ENCODE data around the gene ASTN2.

ASTN2 gene

GRCh38 chr9:116800885-116801284, 614.0 kb downstream of the ASTN2 start:
- peak; percentile 44 for DNase-seq (ENCODE audit: low spot score)

- no peak for DNase-seq (ENCODE audit: low spot score)
These were observed 614.8 kb downstream of the ASTN2 start for GRCh38 chr9:116800074-116800473.

GRCh38 chr9:116798521-116798920, 616.3 kb downstream of the ASTN2 start:
- no peak for DNase-seq (ENCODE audit: low spot score)

- DNase-seq (ENCODE audit: low spot score): no peak
These were observed 617.6 kb downstream of the ASTN2 start for GRCh38 chr9:116797276-116797675.

GRCh38 chr9:116796669-116797068, 618.2 kb downstream of the ASTN2 start:
- no peak for DNase-seq (ENCODE audit: low spot score)

GRCh38 chr9:116795821-116796220, 619.0 kb downstream of the ASTN2 start:
- no peak for DNase-seq (ENCODE audit: low spot score)

- DNase-seq (ENCODE audit: low spot score): no peak
These were observed 622.6 kb downstream of the ASTN2 start for GRCh38 chr9:116792271-116792670.

- DNase-seq (ENCODE audit: low spot score): no peak
These were observed 623.5 kb downstream of the ASTN2 start for GRCh38 chr9:116791326-116791725.

- no peak for DNase-seq (ENCODE audit: low spot score)
These were observed 625.8 kb downstream of the ASTN2 start for GRCh38 chr9:116789081-116789480.

- DNase-seq (ENCODE audit: low spot score): no peak
These were observed 628.1 kb downstream of the ASTN2 start for GRCh38 chr9:116786737-116787136.

- no peak for DNase-seq (ENCODE audit: low spot score)
These were observed 637.7 kb downstream of the ASTN2 start for GRCh38 chr9:116777116-116777515.

GRCh38 chr9:116774421-116775180, 640.3 kb downstream of the ASTN2 start:
- DNase-seq (ENCODE audit: low spot score): no peak

- DNase-seq (ENCODE audit: low spot score): no peak
These were observed 647.6 kb downstream of the ASTN2 start for GRCh38 chr9:116767219-116767618.

- no peak for DNase-seq (ENCODE audit: low spot score)
These were observed 649.8 kb downstream of the ASTN2 start for GRCh38 chr9:116765011-116765410.

GRCh38 chr9:116763770-116764169, 651.1 kb downstream of the ASTN2 start:
- DNase-seq (ENCODE audit: low spot score): peak; percentile 59

GRCh38 chr9:116760636-116761035, 654.2 kb downstream of the ASTN2 start:
- DNase-seq (ENCODE audit: low spot score): no peak

- DNase-seq (ENCODE audit: low spot score): no peak
These were observed 657.8 kb downstream of the ASTN2 start for GRCh38 chr9:116757030-116757429.

- DNase-seq (ENCODE audit: low spot score): no peak
These were observed 661.5 kb downstream of the ASTN2 start for GRCh38 chr9:116753389-116753788.

GRCh38 chr9:116750510-116750909, 664.3 kb downstream of the ASTN2 start:
- DNase-seq (ENCODE audit: low spot score): no peak

- no peak for DNase-seq (ENCODE audit: low spot score)
These were observed 665.1 kb downstream of the ASTN2 start for GRCh38 chr9:116749772-116750171.

- DNase-seq (ENCODE audit: low spot score): no peak
These were observed 665.7 kb downstream of the ASTN2 start for GRCh38 chr9:116749176-116749575.

GRCh38 chr9:116741742-116742141, 673.1 kb downstream of the ASTN2 start:
- no peak for DNase-seq (ENCODE audit: low spot score)

- DNase-seq (ENCODE audit: low spot score): no peak
These were observed 673.6 kb downstream of the ASTN2 start for GRCh38 chr9:116741086-116741740.

- DNase-seq (ENCODE audit: low spot score): peak; percentile 80
These were observed 677.7 kb downstream of the ASTN2 start for GRCh38 chr9:116737152-116737546.

All from germinal center (tissue), 1 donor.